ENCODE results near the gene TPCN2.
A peak's percentile ranks its signal among the peaks of the same experiment; 100 is the strongest.

Gene TPCN2

DNA sequence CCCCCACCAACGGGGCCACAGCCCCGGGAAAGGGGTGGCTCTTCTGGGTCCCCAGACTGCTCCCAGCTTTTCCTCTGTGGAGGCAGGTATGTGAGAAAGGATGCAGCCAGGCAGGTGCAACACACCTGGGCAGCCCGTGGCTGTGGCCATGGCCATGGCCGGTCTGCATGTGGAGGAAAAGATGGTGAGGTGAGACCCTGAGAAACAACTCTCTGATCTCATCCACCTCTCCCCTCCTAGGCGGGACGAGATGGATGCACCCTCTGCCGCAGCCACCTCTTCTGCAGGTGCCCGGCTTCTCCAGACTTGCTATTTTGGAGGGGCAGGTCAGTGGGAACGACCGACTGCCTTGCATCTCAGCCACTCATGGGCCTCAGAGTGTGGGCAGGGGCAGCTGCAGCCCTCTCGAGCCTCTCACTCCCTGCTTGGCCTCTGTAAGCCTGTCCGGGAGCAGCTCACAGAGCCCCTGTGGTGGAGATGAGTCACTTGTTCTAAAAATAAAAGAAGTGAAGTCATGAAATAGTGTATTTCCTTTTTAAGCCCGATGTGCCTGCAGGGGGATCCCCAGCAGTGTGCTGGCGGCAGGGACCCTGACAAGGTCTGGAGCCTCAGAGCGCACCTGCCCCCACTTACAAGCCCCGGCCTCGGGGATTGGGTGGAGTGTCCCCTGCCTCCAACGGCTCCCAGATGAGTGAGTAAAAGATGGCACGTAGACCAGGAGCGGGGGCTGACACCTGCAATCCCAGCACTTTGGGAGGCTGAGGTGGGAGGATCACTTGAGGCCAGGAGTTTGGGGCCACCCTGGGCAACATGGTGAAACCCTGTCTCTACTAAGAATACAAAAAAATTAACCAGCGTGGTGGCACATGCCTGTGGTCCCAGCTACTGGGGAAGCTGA lies 117.7 kb downstream of the TPCN2 start:
- peak; percentile 38 for DNase-seq (ENCODE audit: low read depth)

DNA sequence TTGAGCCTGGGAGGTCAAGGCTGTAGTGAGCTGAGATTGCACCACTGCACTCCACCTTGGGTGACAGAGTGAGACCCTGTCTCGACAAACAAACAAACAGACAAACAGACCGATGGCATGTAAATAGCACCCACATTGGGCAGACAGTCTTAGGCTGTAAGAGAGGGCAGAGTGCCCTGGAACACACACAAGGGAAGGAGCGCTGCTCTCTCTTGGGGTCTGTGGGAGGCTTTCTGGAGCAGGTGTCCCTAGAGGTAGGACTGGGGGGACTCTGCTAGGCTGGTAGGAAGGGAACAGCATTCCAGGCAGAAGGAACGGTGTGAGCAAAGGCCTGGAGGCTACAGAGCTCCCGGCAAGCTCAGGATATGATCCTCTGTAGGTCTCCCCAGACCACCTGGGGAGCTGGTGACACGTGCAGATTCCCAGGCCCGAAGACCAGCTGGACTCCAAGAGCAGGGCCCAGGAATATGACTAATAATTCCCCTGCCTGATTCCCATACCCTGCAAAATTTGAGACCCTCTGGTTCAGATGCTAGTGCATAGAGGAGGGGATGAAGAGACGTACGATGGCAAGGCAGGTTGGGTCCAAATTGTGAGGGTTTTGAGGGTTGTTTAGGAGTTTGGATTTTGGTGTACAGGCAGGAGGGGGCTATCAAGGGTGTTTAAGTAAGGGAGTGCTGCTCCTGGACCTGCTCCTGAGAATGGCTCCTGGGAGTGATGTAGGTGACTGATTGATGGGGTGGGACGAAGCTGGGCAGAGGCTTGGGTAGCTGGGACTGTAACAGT lies 118.6 kb downstream of the TPCN2 start:
- DNase-seq (ENCODE audit: low read depth) = no peak

DNA sequence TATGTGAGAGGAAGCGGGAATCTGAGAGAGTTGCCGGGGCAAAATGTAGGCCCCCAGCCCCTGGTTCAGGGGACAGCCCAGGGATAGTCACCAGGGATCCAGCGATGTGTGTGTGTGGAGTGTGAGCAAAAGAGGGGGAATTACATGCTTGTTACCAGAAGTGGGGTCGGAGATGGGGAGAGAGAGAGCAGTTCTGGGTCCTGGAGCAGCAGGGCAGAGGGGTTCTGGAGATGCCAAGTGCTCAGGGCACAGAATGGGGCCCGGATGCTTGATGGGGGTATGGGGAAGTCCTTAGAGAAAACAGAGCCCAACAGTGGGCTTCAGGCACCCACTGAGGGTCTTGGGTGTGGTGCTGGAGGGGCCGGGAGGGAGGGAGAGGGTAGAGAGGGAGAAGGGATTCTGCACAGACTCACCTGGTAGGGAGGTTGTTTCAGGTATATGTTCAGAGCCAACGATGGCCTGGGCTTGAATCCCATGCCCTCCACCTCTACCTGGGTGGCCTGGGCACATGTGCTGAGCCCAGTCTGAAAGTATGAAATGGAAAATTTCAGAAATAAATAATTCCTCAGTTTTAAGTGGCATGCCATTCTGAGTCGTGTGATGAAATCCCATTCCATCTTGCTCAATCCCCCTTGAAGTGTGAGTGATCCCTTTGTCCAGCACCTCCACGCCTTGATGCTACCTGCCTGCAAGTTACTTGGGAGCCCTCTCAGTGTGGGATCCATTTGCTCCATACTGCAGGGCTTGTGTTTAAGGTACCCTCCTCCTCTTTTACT lies 119.4 kb downstream of the TPCN2 start:
- DNase-seq (ENCODE audit: low read depth) = no peak

DNA sequence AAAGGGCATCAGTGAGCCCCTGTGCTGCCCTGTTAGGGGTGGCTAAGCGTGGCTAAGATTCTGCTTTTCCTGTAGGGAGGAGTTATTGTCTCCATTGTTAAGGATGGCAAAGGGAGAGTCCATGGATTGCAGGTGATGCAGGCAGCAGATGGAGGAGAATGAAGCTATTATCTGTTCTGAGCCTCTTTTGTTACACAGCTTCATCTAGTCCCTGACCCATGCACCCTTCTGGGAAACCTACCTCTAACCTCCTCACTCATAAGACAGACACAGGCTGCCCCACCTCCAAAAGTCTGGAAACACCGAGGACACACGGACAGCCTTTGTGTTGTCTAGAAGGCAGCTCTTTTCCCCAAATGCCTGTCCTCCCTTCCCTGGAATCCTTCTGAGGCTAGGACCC lies 120.7 kb downstream of the TPCN2 start:
- DNase-seq (ENCODE audit: low read depth) = no peak

DNA sequence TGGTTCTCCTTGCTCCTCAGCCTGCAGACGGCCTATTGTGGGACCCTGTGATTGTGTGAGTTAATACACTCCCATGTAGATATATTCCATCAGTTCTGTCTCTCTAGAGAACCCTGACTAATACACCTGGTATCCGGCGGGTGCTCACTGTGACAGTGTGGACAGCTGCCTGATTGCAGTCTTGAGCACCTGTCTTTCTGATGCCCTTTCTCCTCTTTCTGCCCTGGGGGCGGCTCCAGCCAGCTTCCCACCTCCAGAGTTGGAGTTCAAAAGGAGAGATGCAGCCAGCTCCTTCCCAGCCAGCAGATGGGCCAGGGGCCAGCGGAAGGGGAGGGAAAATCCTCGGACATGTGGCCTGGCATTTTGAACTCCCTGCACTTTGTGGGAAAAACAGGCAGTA lies 122.0 kb downstream of the TPCN2 start:
- DNase-seq (ENCODE audit: low read depth) = no peak

DNA sequence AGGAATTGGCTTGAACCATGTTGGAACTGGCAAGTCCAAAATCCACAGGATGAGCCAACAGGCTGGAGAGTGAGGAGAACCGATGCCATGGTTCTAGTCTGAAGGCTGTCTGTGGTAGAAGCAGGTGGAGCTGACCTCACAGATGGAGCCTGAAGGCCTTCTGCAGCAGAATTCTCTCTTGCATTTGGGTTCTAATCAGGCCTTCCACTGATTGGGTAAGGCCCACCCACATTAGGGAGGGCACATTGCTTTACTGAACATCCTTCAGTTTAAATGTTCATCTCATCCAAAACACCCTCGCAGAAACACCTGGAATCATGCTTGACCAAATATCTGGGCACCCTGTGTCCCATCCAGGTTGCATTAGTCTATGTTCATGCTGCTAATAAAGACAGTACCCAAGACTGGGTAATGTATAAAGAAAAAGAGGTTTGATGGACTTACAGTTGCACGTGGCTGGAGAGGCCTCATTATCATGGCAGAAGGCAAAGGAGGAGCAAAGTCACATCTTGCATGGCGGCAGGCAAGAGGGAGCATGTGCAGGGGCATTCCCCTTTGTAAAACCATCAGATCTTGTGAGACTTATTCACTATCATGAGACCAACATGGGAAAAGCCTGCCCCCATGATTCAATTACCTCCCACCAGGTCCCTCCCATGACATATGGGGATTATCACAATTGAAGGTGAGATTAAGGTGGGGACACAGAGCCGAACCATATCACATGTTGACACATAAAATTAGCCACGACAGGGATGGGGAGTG lies 122.9 kb downstream of the TPCN2 start:
- DNase-seq (ENCODE audit: low read depth) = no peak

DNA sequence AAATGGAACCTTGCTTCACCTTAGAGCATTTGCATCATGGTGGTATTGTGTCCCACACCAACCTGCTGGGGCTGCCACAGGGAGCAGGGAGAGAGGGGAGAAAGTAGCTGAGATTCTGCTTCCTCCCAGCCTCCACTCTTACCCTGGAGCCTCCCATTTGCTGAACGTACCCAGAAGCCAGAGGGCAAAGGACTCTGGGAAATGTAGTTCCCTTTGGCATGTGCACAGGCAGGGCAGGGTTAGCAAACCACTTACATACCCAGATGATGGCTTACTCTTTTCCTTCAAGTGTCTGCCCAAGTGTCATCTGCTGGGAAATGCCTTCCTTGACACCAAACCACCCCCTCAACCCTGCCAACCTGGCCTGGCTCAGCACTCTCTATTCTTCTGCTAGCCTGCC lies 123.9 kb downstream of the TPCN2 start:
- no peak for DNase-seq (ENCODE audit: low read depth)

DNA sequence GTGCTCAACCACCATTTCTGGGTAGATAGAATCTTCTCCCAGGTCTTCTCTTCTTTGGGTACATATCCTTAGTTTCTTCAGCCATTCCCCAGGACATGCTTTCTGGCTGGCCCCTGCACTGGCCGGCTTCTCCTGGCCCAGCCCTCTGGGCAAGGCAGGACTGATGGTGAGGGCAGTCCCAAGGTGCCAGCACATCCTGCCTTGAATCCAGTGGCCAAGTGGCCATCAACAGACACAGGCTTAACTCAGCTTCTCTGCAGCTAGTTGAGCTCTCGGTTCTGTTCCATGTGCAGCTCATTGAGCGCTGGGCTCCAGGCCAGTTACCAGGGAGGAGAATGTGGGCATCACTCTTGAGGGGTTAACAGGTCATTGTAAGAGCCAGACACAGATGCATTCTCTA lies 124.6 kb downstream of the TPCN2 start:
- no peak for DNase-seq (ENCODE audit: low read depth)

DNA sequence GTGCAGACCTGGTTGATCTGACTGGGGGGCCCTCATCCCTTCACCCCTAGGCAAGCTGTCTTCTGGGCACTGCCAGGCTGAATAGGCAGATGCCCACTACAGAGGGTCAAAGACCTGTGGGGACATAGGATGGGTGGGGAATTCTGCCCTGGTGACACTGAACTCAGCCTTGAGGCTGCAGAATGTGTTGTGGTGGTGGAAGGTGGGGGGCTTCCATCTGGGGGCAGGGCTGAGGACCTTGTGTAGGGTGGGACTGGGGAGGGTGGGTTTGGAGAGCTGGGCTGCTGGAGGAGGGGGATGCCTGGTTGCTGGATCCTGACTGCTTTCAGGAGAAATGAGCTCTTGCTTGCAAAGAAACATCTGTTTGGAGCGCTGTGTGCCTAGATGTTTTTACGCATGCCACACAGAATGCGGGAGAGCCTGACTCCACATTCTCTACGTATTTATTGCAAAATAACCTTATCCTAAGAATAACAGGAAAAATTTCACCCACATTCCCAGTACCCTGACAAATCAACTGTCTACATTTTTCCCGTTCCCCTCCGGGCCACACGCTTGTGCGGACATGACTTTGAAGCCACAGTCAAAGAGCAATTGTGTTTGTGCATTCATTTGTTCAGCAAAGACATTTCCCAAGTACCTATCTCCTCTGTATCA lies 125.3 kb downstream of the TPCN2 start:
- DNase-seq (ENCODE audit: low read depth) = peak; percentile 11

DNA sequence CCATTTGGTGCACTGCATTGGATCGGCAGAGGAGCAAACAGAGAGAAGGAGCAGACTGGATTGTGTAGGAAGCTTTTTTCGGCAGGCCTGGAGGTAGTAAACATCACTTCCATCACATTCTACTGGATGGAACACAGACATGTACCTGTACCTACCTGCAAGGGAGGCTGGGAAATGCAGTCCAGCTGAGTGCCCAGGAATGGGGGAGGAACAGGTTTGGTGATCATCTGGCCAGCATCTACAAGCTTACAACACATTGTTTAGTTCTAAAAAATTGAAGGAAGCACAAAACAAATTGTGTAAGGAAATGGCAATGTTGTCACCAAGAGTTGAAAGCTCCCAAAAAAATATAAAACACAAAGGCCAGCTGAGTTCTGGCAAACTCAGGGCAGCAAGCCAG lies 126.1 kb downstream of the TPCN2 start:
- no peak for DNase-seq (ENCODE audit: low read depth)

DNA sequence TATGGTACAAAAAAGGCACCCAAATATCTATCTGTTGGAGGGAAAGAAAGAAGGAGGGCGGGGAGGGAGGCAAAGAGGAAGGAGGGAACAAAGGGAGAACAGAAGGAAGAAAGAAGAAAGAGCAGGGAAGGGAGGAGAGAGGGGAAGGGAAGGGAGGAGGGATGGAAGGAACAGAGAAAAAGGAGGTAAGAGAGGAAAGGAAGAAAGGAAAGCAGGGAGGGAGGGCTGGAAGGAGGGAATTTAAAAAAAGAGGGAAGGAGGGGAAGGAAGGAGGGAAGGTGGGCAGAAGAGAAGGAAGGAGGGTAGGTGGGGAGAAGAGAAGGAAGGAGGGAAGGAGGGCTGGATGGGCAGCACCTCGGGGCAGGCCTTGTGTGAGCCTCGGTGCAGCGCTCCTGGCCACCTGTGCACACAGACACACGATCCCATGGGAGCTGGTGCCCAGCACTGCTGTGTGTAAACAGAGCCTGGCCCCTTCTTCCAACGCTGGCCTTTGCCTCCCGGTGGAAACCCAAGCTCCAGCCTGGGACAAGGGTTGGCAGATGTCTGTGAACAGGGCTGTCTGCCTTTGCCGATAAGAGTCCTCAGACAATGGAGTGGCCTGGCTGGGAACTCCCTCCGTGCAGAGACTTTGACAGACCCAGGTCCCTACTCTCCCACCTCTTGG lies 130.2 kb downstream of the TPCN2 start:
- DNase-seq (ENCODE audit: low read depth) = no peak

DNA sequence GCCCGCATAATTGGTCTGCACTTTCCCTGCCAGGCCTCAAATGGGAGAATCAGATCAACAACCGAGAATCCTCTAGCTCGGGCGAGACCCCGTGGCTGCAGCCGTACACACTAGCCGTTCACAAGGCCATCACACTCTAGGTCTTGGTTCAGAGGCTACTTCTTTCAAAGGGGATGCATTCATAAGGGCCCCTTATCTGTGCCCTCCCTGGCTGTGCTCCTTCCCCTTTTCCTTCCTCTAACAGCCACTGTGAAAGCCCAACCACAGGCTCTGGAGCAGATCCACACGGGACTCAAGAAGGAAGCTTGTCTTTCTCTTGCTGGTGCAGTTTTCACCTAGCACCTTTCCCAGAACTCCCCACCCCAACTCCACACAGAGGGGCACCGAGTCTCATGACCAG lies 131.5 kb downstream of the TPCN2 start:
- DNase-seq (ENCODE audit: low read depth) = no peak

DNA sequence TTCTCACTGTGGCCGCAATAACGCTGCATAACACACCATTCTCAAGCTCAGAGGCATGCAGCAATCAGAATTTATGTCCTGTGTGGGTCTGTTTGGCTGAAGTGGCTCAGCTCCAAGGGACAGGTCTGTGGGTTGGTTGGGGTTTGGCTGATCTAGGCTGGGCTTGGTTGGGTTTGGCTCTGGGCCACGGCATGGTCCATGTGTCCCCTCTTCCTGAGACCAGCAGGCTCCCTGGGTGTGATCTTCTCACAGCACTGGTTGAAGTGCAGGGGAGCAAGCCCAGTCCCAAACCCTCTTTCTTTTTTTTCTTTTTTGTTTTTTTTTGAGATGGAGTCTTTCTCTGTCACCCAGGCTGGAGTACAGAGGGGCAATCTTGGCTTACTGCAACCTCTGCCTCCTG lies 132.0 kb downstream of the TPCN2 start:
- DNase-seq (ENCODE audit: low read depth) = no peak

DNA sequence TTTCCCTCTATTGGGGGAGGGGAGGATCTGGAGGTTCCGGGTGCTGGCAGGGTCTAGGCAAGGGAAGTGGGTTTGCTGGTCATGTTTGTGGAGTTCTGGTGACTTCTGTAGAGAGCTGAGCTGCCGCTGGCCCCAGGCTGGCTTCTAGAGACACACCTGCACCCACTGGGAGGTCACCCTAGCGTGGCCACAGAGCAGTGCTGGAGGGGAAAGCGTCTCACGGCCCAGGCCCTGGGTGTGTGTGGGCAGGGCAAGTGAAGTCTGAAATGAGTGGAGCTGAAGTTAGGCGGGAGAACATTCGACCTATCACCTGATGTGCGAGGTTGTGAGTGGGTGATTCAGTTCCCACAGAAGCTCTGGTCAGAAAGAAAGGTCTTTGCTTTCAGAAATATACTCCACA lies 134.9 kb downstream of the TPCN2 start:
- no peak for DNase-seq (ENCODE audit: low read depth)

All from GM04503 (cell line).